Measurements from ENCODE around the gene CRHR1.

CRHR1 gene

DNA sequence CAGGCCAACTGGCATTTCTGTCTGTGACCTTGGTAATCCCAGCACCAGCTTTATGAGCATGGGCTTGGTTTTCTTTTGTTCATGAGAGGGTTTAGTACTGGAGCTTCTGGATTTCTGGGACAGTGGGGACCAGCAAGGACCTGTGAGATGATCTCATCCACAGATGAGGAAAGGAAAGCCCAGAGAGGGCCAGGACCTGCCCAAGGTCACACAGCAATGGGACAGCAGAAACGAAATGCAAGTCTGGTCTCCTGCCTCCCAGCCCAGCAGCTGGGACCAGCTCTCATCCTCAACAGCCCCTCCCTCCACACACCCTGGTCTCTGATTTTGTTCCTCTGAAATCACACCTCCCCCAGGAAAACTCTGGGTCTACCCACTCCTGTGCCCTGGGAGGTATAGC is 67.8 kb downstream of the CRHR1 start:
- H2BK120ac ChIP-seq (ENCODE audit: low read depth, low read length), result no peak overlapping the region
- no CpG with 5 or more reads among the region's 1 CpG for WGBS (ENCODE audit: extremely low coverage, insufficient coverage, low lambda C conversion rate)

GRCh38 chr17:45852535-45853297 is 68.6 kb downstream of the CRHR1 start:
- Histone ChIP-seq H3K4me1 (ENCODE audit: control insufficient read depth, low read depth, low read length) (no peaks in the 10 kb centered on the region), H3K56ac (ENCODE audit: low read length) (no peak overlapping the region), H3K9ac (ENCODE audit: low read length) (no peak overlapping the region), H3K27ac (ENCODE audit: low read depth, low read length) (no peak overlapping the region), H3K18ac (ENCODE audit: low read length) (no peak overlapping the region), H3K4ac (ENCODE audit: low read depth, low read length) (no peak overlapping the region), H3K27me3 (ENCODE audit: insufficient read depth, low read length, poor library complexity) (no peaks in the 10 kb centered on the region), H2BK5ac (ENCODE audit: low read length) (no peak overlapping the region), H3K4me2 (ENCODE audit: low read length) (no peak overlapping the region), H4K5ac (ENCODE audit: low read length) (no peak overlapping the region), H3K36me3 (ENCODE audit: control insufficient read depth, insufficient read depth, low read length) (no peaks in the 10 kb centered on the region), H3K23ac (ENCODE audit: low read length) (no peak overlapping the region), H2BK120ac (ENCODE audit: low read depth, low read length) (no peak overlapping the region), H3K79me1 (ENCODE audit: low read length) (no peaks in the 10 kb centered on the region), H3K4me3 (ENCODE audit: low read length) (no peak overlapping the region), H3K79me2 (ENCODE audit: control insufficient read depth, insufficient read depth, low read length) (no peaks in the 10 kb centered on the region), H4K8ac (ENCODE audit: low read depth, low read length) (no peak overlapping the region), H2AK5ac (ENCODE audit: low read length) (no peak overlapping the region), H2BK15ac (replicated peaks; ENCODE audit: low read depth) (no peak overlapping the region)
- DNase-seq, result peak; percentile 67
- no CpG with 5 or more reads among the region's 12 CpGs for WGBS (ENCODE audit: extremely low coverage, insufficient coverage, low lambda C conversion rate)

More for the DNA sequence above, 67.8 kb downstream of the CRHR1 start:
- H3K27me3 ChIP-seq (ENCODE audit: insufficient read depth, low read length, poor library complexity), result no peaks in the 10 kb centered on the region
- no peak overlapping the region for H3K18ac ChIP-seq (ENCODE audit: low read length)
- no peaks in the 10 kb centered on the region for H3K79me1 ChIP-seq (ENCODE audit: low read length)
- H3K79me2 ChIP-seq (ENCODE audit: control insufficient read depth, insufficient read depth, low read length), result no peaks in the 10 kb centered on the region
- no peak overlapping the region for H3K56ac ChIP-seq (ENCODE audit: low read length)
- no peak overlapping the region for H3K27ac ChIP-seq (ENCODE audit: low read depth, low read length)
- H4K8ac ChIP-seq (ENCODE audit: low read depth, low read length), result no peak overlapping the region
- H2AK5ac ChIP-seq (ENCODE audit: low read length), result no peak overlapping the region
- no peak overlapping the region for H3K9ac ChIP-seq (ENCODE audit: low read length)
- no peaks in the 10 kb centered on the region for H3K4me1 ChIP-seq (ENCODE audit: control insufficient read depth, low read depth, low read length)
- no peaks in the 10 kb centered on the region for H3K36me3 ChIP-seq (ENCODE audit: control insufficient read depth, insufficient read depth, low read length)
- H2BK15ac ChIP-seq (replicated peaks; ENCODE audit: low read depth), result no peak overlapping the region
- H3K23ac ChIP-seq (ENCODE audit: low read length), result no peak overlapping the region
- DNase-seq, result no peak
- no peak overlapping the region for H2BK5ac ChIP-seq (ENCODE audit: low read length)
- H3K4ac ChIP-seq (ENCODE audit: low read depth, low read length), result no peak overlapping the region
- no peak overlapping the region for H3K4me3 ChIP-seq (ENCODE audit: low read length)
- H4K5ac ChIP-seq (ENCODE audit: low read length), result no peak overlapping the region
- no peak overlapping the region for H3K4me2 ChIP-seq (ENCODE audit: low read length)

GRCh38 chr17:45854209-45854608 is 70.1 kb downstream of the CRHR1 start:
- Histone ChIP-seq H3K4me3 (ENCODE audit: low read length) (no peak overlapping the region), H3K56ac (ENCODE audit: low read length) (no peak overlapping the region), H3K27me3 (ENCODE audit: insufficient read depth, low read length, poor library complexity) (no peaks in the 10 kb centered on the region), H3K9ac (ENCODE audit: low read length) (no peak overlapping the region), H2BK15ac (replicated peaks; ENCODE audit: low read depth) (no peak overlapping the region), H3K4ac (ENCODE audit: low read depth, low read length) (no peak overlapping the region), H2BK5ac (ENCODE audit: low read length) (no peak overlapping the region), H2BK120ac (ENCODE audit: low read depth, low read length) (no peak overlapping the region), H3K4me1 (ENCODE audit: control insufficient read depth, low read depth, low read length) (no peaks in the 10 kb centered on the region), H4K8ac (ENCODE audit: low read depth, low read length) (no peak overlapping the region), H3K27ac (ENCODE audit: low read depth, low read length) (no peak overlapping the region), H3K18ac (ENCODE audit: low read length) (no peak overlapping the region), H2AK5ac (ENCODE audit: low read length) (no peak overlapping the region), H3K79me2 (ENCODE audit: control insufficient read depth, insufficient read depth, low read length) (no peaks in the 10 kb centered on the region), H3K79me1 (ENCODE audit: low read length) (no peaks in the 10 kb centered on the region), H3K4me2 (ENCODE audit: low read length) (no peak overlapping the region), H4K5ac (ENCODE audit: low read length) (no peak overlapping the region), H3K36me3 (ENCODE audit: control insufficient read depth, insufficient read depth, low read length) (no peaks in the 10 kb centered on the region), H3K23ac (ENCODE audit: low read length) (no peak overlapping the region)
- no CpG with 5 or more reads among the region's 9 CpGs for WGBS (ENCODE audit: extremely low coverage, insufficient coverage, low lambda C conversion rate)
- no peak for DNase-seq

- Histone ChIP-seq H3K27me3 (ENCODE audit: insufficient read depth, low read length, poor library complexity) (no peaks in the 10 kb centered on the region), H2BK5ac (ENCODE audit: low read length) (no peak overlapping the region), H2AK5ac (ENCODE audit: low read length) (no peak overlapping the region), H3K18ac (ENCODE audit: low read length) (no peak overlapping the region), H4K5ac (ENCODE audit: low read length) (no peak overlapping the region), H3K79me2 (ENCODE audit: control insufficient read depth, insufficient read depth, low read length) (no peaks in the 10 kb centered on the region), H3K4me3 (ENCODE audit: low read length) (no peak overlapping the region), H3K9ac (ENCODE audit: low read length) (no peak overlapping the region), H2BK120ac (ENCODE audit: low read depth, low read length) (no peak overlapping the region), H4K8ac (ENCODE audit: low read depth, low read length) (no peak overlapping the region), H3K4me2 (ENCODE audit: low read length) (no peak overlapping the region), H2BK15ac (replicated peaks; ENCODE audit: low read depth) (no peak overlapping the region), H3K27ac (ENCODE audit: low read depth, low read length) (no peak overlapping the region), H3K23ac (ENCODE audit: low read length) (no peak overlapping the region), H3K79me1 (ENCODE audit: low read length) (no peaks in the 10 kb centered on the region), H3K36me3 (ENCODE audit: control insufficient read depth, insufficient read depth, low read length) (no peaks in the 10 kb centered on the region), H3K56ac (ENCODE audit: low read length) (no peak overlapping the region), H3K4me1 (ENCODE audit: control insufficient read depth, low read depth, low read length) (no peaks in the 10 kb centered on the region), H3K4ac (ENCODE audit: low read depth, low read length) (no peak overlapping the region)
- no peak for DNase-seq
- WGBS (ENCODE audit: extremely low coverage, insufficient coverage, low lambda C conversion rate), result 100% methylated on average over 1 of the region's 2 CpGs
These were observed 71.7 kb downstream of the CRHR1 start for GRCh38 chr17:45855691-45856336.

- Histone ChIP-seq H3K23ac (ENCODE audit: low read length) (no peak overlapping the region), H3K56ac (ENCODE audit: low read length) (no peak overlapping the region), H3K27ac (ENCODE audit: low read depth, low read length) (no peak overlapping the region), H3K4me3 (ENCODE audit: low read length) (no peak overlapping the region), H3K9ac (ENCODE audit: low read length) (no peak overlapping the region), H3K79me1 (ENCODE audit: low read length) (no peaks in the 10 kb centered on the region), H4K5ac (ENCODE audit: low read length) (no peak overlapping the region), H3K36me3 (ENCODE audit: control insufficient read depth, insufficient read depth, low read length) (no peaks in the 10 kb centered on the region), H3K4me1 (ENCODE audit: control insufficient read depth, low read depth, low read length) (no peaks in the 10 kb centered on the region), H2BK5ac (ENCODE audit: low read length) (no peak overlapping the region), H3K18ac (ENCODE audit: low read length) (no peak overlapping the region), H2AK5ac (ENCODE audit: low read length) (no peak overlapping the region), H2BK120ac (ENCODE audit: low read depth, low read length) (no peak overlapping the region), H3K79me2 (ENCODE audit: control insufficient read depth, insufficient read depth, low read length) (no peaks in the 10 kb centered on the region), H3K4ac (ENCODE audit: low read depth, low read length) (no peak overlapping the region), H2BK15ac (replicated peaks; ENCODE audit: low read depth) (no peak overlapping the region), H3K27me3 (ENCODE audit: insufficient read depth, low read length, poor library complexity) (no peaks in the 10 kb centered on the region), H4K8ac (ENCODE audit: low read depth, low read length) (no peak overlapping the region), H3K4me2 (ENCODE audit: low read length) (no peak overlapping the region)
- WGBS (ENCODE audit: extremely low coverage, insufficient coverage, low lambda C conversion rate), result no CpG with 5 or more reads among the region's 10 CpGs
- DNase-seq, result peak; percentile 71
These were observed 74.0 kb downstream of the CRHR1 start for GRCh38 chr17:45857977-45858708.
